Measurements from ENCODE around the gene ID1.

- no peak for TF ChIP-seq EP300 (IDR thresholded peaks at IDR 0.05)
- TF ChIP-seq CTCF (IDR thresholded peaks at IDR 0.05): no peak
- peak; percentile 22; the same call in 1 of the 2 replicates for TF ChIP-seq POLR2A (IDR thresholded peaks at IDR 0.05; ENCODE audit: low read length)
Measured at GRCh38 chr20:31594002-31594557, 11.0 kb upstream of the ID1 start.

Measured in A549 (cell line).